Upper lobe of left lung (tissue), 4 donors: ENCODE measurements around the gene FOXP1.
"Not testable (repeated sequence)": the region's sequence is repeated elsewhere in the genome, so short reads cannot be mapped to it uniquely, and the experiment has no call there.

Experiments
- EP300 ChIP-seq, 4 donors: sonication (generic); formaldehyde crosslinking; IDR thresholded peaks; one replicate each; pipeline ENCODE4 v1.5.1; 2017; ENCODE audit warnings: antibody characterized with exemption in 4 of 4, control low read depth in 2 of 4
- POLR2A ChIP-seq, 4 donors: fragments of 450-650 bp; IDR thresholded peaks; one replicate each; pipeline ENCODE4 v1.5.1; 2016 to 2017; ENCODE audit warnings: antibody characterized with exemption in 4 of 4, mild to moderate bottlenecking in 2 of 4
- POLR2AphosphoS5 ChIP-seq, 2 donors: sonication (generic); formaldehyde crosslinking; IDR thresholded peaks; one replicate each; pipeline ENCODE4 v1.5.1; 2017; ENCODE audit warnings: antibody characterized with exemption in 2 of 2
- TF ChIP-seq, protein P1 (sequence below), 6 experiments: fragments of 450-650 bp in 4 of 6; fragments of 200-600 bp in 2 of 6; sonication (generic) in 2 of 6; IDR thresholded peaks; one replicate each; pipeline ENCODE4 v1.5.1; 2016 to 2019; ENCODE audit warnings: antibody characterized with exemption in 6 of 6

GRCh38 chr3:71324224-71324623 lies 259.3 kb downstream of the FOXP1 start:
- TF ChIP-seq, protein P1, sequence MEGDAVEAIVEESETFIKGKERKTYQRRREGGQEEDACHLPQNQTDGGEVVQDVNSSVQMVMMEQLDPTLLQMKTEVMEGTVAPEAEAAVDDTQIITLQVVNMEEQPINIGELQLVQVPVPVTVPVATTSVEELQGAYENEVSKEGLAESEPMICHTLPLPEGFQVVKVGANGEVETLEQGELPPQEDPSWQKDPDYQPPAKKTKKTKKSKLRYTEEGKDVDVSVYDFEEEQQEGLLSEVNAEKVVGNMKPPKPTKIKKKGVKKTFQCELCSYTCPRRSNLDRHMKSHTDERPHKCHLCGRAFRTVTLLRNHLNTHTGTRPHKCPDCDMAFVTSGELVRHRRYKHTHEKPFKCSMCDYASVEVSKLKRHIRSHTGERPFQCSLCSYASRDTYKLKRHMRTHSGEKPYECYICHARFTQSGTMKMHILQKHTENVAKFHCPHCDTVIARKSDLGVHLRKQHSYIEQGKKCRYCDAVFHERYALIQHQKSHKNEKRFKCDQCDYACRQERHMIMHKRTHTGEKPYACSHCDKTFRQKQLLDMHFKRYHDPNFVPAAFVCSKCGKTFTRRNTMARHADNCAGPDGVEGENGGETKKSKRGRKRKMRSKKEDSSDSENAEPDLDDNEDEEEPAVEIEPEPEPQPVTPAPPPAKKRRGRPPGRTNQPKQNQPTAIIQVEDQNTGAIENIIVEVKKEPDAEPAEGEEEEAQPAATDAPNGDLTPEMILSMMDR (IDR thresholded peaks at IDR 0.05): not testable (repeated sequence)
- not testable (repeated sequence) for TF ChIP-seq POLR2A, POLR2AphosphoS5, EP300 (IDR thresholded peaks at IDR 0.05)
